ENCODE data around the gene NTM.

Gene NTM

GRCh38 chr11:131549770-131550169 lies 179.4 kb downstream of the NTM start:
- no peak overlapping the region for H3K4me3 ChIP-seq (ENCODE audit: insufficient read depth in 1 of 2, low read depth in 1 of 2, low read length in 2 of 2)
- H2BK15ac ChIP-seq (ENCODE audit: low read depth, poor library complexity, severe bottlenecking): no peak overlapping the region
- H4K8ac ChIP-seq (ENCODE audit: low read length): no peak overlapping the region
- H2AK5ac ChIP-seq (ENCODE audit: low read length, severe bottlenecking): no peak overlapping the region
- H3K79me1 ChIP-seq (replicated peaks; ENCODE audit: low read length, poor library complexity, severe bottlenecking): no peaks in the 10 kb centered on the region
- H3K18ac ChIP-seq (ENCODE audit: low read depth in 1 of 2, low read length in 2 of 2): no peak overlapping the region
- H2AFZ ChIP-seq (ENCODE audit: low read depth, low read length): no peak overlapping the region
- H3K36me3 ChIP-seq (ENCODE audit: control insufficient read depth in 1 of 2, insufficient read depth in 2 of 2, low read depth in 1 of 2, low read length in 2 of 2): no peaks in the 10 kb centered on the region
- H2BK12ac ChIP-seq (ENCODE audit: low read length in 2 of 2): no peak overlapping the region
- WGBS: 75% methylated on average over 8 of the region's 8 CpGs
- no peak overlapping the region for H3K4me2 ChIP-seq (ENCODE audit: low read length, poor library complexity, severe bottlenecking)
- H3K9me3 ChIP-seq (ENCODE audit: control insufficient read depth, low read length): no peaks in the 10 kb centered on the region
- no peak overlapping the region for H3K4ac ChIP-seq (ENCODE audit: low read depth in 1 of 2, low read length in 2 of 2)
- H3K4me1 ChIP-seq (ENCODE audit: control insufficient read depth, insufficient read depth, low read depth, low read length): no peaks in the 10 kb centered on the region
- no peak overlapping the region for H4K91ac ChIP-seq (ENCODE audit: low read length)
- no peak overlapping the region for H3K27ac ChIP-seq (ENCODE audit: low read length, poor library complexity, severe bottlenecking)
- no peak for DNase-seq
- no peak overlapping the region for H3K23ac ChIP-seq (ENCODE audit: low read length in 2 of 2)
- H2BK5ac ChIP-seq (ENCODE audit: low read depth, low read length, poor library complexity, severe bottlenecking): no peak overlapping the region
- no peak overlapping the region for H3K9ac ChIP-seq (ENCODE audit: low read length)
- H3K14ac ChIP-seq (ENCODE audit: low read length in 2 of 2): no peak overlapping the region
- H2BK120ac ChIP-seq (ENCODE audit: low read depth, low read length): no peak overlapping the region
- H3K27me3 ChIP-seq (ENCODE audit: control insufficient read depth in 1 of 2, insufficient read depth in 1 of 2, low read length in 2 of 2): peaks cover 0 to 22% of the 10 kb centered on the region in 2 experiments

GRCh38 chr11:131560287-131560686 lies 189.9 kb downstream of the NTM start:
- Histone ChIP-seq H3K23ac (ENCODE audit: low read length in 2 of 2) (no peak overlapping the region), H3K27ac (ENCODE audit: low read length, poor library complexity, severe bottlenecking) (no peak overlapping the region), H2AFZ (ENCODE audit: low read depth, low read length) (no peak overlapping the region), H2BK12ac (ENCODE audit: low read length in 2 of 2) (no peak overlapping the region), H3K9ac (ENCODE audit: low read length) (no peak overlapping the region), H4K91ac (ENCODE audit: low read length) (no peak overlapping the region), H2BK120ac (ENCODE audit: low read depth, low read length) (no peak overlapping the region), H3K4ac (ENCODE audit: low read depth in 1 of 2, low read length in 2 of 2) (no peak overlapping the region), H2BK15ac (ENCODE audit: low read depth, poor library complexity, severe bottlenecking) (no peak overlapping the region), H2BK5ac (ENCODE audit: low read depth, low read length, poor library complexity, severe bottlenecking) (no peak overlapping the region), H3K14ac (ENCODE audit: low read length in 2 of 2) (no peak overlapping the region), H3K4me1 (ENCODE audit: control insufficient read depth, insufficient read depth, low read depth, low read length) (no peaks in the 10 kb centered on the region), H3K18ac (ENCODE audit: low read depth in 1 of 2, low read length in 2 of 2) (no peak overlapping the region), H3K9me3 (ENCODE audit: control insufficient read depth, low read length) (no peaks in the 10 kb centered on the region), H3K36me3 (ENCODE audit: control insufficient read depth in 1 of 2, insufficient read depth in 2 of 2, low read depth in 1 of 2, low read length in 2 of 2) (no peaks in the 10 kb centered on the region), H3K4me3 (ENCODE audit: insufficient read depth in 1 of 2, low read depth in 1 of 2, low read length in 2 of 2) (no peak overlapping the region), H3K27me3 (ENCODE audit: control insufficient read depth in 1 of 2, insufficient read depth in 1 of 2, low read length in 2 of 2) (peaks cover 0 to under 1% of the 10 kb centered on the region in 2 experiments), H2AK5ac (ENCODE audit: low read length, severe bottlenecking) (no peak overlapping the region), H3K79me1 (replicated peaks; ENCODE audit: low read length, poor library complexity, severe bottlenecking) (no peaks in the 10 kb centered on the region), H4K8ac (ENCODE audit: low read length) (no peak overlapping the region), H3K4me2 (ENCODE audit: low read length, poor library complexity, severe bottlenecking) (no peak overlapping the region)
- 91% methylated on average over 4 of the region's 4 CpGs for WGBS
- DNase-seq: no peak

GRCh38 chr11:131561501-131561900 lies 191.1 kb downstream of the NTM start:
- no peak for DNase-seq
- H3K9me3 ChIP-seq (ENCODE audit: control insufficient read depth, low read length): no peaks in the 10 kb centered on the region
- H3K27ac ChIP-seq (ENCODE audit: low read length, poor library complexity, severe bottlenecking): no peak overlapping the region
- no peak overlapping the region for H4K8ac ChIP-seq (ENCODE audit: low read length)
- H3K23ac ChIP-seq (ENCODE audit: low read length in 2 of 2): no peak overlapping the region
- peaks cover 0 to 4% of the 10 kb centered on the region in 2 experiments for H3K27me3 ChIP-seq (ENCODE audit: control insufficient read depth in 1 of 2, insufficient read depth in 1 of 2, low read length in 2 of 2)
- H4K91ac ChIP-seq (ENCODE audit: low read length): no peak overlapping the region
- no peak overlapping the region for H3K14ac ChIP-seq (ENCODE audit: low read length in 2 of 2)
- no peaks in the 10 kb centered on the region for H3K79me1 ChIP-seq (replicated peaks; ENCODE audit: low read length, poor library complexity, severe bottlenecking)
- no peak overlapping the region for H2AK5ac ChIP-seq (ENCODE audit: low read length, severe bottlenecking)
- no peak overlapping the region for H3K9ac ChIP-seq (ENCODE audit: low read length)
- 50% methylated on average over 3 of the region's 4 CpGs for WGBS
- H3K36me3 ChIP-seq (ENCODE audit: control insufficient read depth in 1 of 2, insufficient read depth in 2 of 2, low read depth in 1 of 2, low read length in 2 of 2): no peaks in the 10 kb centered on the region
- H2BK5ac ChIP-seq (ENCODE audit: low read depth, low read length, poor library complexity, severe bottlenecking): no peak overlapping the region
- H2AFZ ChIP-seq (ENCODE audit: low read depth, low read length): no peak overlapping the region
- no peaks in the 10 kb centered on the region for H3K4me1 ChIP-seq (ENCODE audit: control insufficient read depth, insufficient read depth, low read depth, low read length)
- no peak overlapping the region for H2BK120ac ChIP-seq (ENCODE audit: low read depth, low read length)
- H3K18ac ChIP-seq (ENCODE audit: low read depth in 1 of 2, low read length in 2 of 2): no peak overlapping the region
- no peak overlapping the region for H3K4me2 ChIP-seq (ENCODE audit: low read length, poor library complexity, severe bottlenecking)
- no peak overlapping the region for H2BK15ac ChIP-seq (ENCODE audit: low read depth, poor library complexity, severe bottlenecking)
- no peak overlapping the region for H2BK12ac ChIP-seq (ENCODE audit: low read length in 2 of 2)
- H3K4ac ChIP-seq (ENCODE audit: low read depth in 1 of 2, low read length in 2 of 2): no peak overlapping the region
- no peak overlapping the region for H3K4me3 ChIP-seq (ENCODE audit: insufficient read depth in 1 of 2, low read depth in 1 of 2, low read length in 2 of 2)

- H2AFZ ChIP-seq (ENCODE audit: low read depth, low read length): no peak overlapping the region
- no peaks in the 10 kb centered on the region for H3K36me3 ChIP-seq (ENCODE audit: control insufficient read depth in 1 of 2, insufficient read depth in 2 of 2, low read depth in 1 of 2, low read length in 2 of 2)
- H4K8ac ChIP-seq (ENCODE audit: low read length): no peak overlapping the region
- H3K14ac ChIP-seq (ENCODE audit: low read length in 2 of 2): no peak overlapping the region
- no peak overlapping the region for H3K4me3 ChIP-seq (ENCODE audit: insufficient read depth in 1 of 2, low read depth in 1 of 2, low read length in 2 of 2)
- no peak overlapping the region for H3K27ac ChIP-seq (ENCODE audit: low read length, poor library complexity, severe bottlenecking)
- WGBS: 69% methylated on average over 5 of the region's 5 CpGs
- H3K23ac ChIP-seq (ENCODE audit: low read length in 2 of 2): no peak overlapping the region
- no peak overlapping the region for H3K4ac ChIP-seq (ENCODE audit: low read depth in 1 of 2, low read length in 2 of 2)
- H3K27me3 ChIP-seq (ENCODE audit: control insufficient read depth in 1 of 2, insufficient read depth in 1 of 2, low read length in 2 of 2): peaks cover 0 to 4% of the 10 kb centered on the region in 2 experiments
- H3K4me1 ChIP-seq (ENCODE audit: control insufficient read depth, insufficient read depth, low read depth, low read length): no peaks in the 10 kb centered on the region
- no peak overlapping the region for H2BK15ac ChIP-seq (ENCODE audit: low read depth, poor library complexity, severe bottlenecking)
- no peak overlapping the region for H2BK5ac ChIP-seq (ENCODE audit: low read depth, low read length, poor library complexity, severe bottlenecking)
- H4K91ac ChIP-seq (ENCODE audit: low read length): no peak overlapping the region
- no peak overlapping the region for H3K9ac ChIP-seq (ENCODE audit: low read length)
- H3K4me2 ChIP-seq (ENCODE audit: low read length, poor library complexity, severe bottlenecking): no peak overlapping the region
- no peak overlapping the region for H3K18ac ChIP-seq (ENCODE audit: low read depth in 1 of 2, low read length in 2 of 2)
- H2AK5ac ChIP-seq (ENCODE audit: low read length, severe bottlenecking): no peak overlapping the region
- no peak overlapping the region for H2BK12ac ChIP-seq (ENCODE audit: low read length in 2 of 2)
- no peaks in the 10 kb centered on the region for H3K79me1 ChIP-seq (replicated peaks; ENCODE audit: low read length, poor library complexity, severe bottlenecking)
- no peaks in the 10 kb centered on the region for H3K9me3 ChIP-seq (ENCODE audit: control insufficient read depth, low read length)
- H2BK120ac ChIP-seq (ENCODE audit: low read depth, low read length): no peak overlapping the region
- no peak for DNase-seq
These were observed 191.6 kb downstream of the NTM start for GRCh38 chr11:131561972-131562371.

Measured in mesenchymal stem cell (in vitro differentiated cells and primary cell).